ENCODE results near the gene MPC2.
"Not testable (repeated sequence)": the region's sequence is repeated elsewhere in the genome, so short reads cannot be mapped to it uniquely, and the experiment has no call there.

The MPC2 gene

DNA sequence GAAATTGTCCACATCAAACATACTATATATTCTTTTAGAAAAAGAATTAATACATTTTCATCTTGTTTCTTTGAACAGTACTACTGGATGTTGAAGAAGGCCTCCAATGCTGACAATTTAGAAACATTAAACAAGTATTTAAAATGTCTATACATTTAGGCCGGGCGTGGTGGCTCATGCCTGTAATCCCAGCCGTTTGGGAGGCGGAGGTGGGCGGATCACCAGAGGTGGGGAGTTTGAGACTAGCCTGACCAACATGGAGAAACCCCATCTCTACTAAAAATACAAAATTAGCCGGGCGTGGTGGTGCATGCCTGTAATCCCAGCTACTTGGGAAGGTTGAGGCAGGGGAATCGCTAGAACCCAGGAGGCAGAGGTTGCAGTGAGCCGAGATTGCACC is 8.0 kb downstream of the MPC2 start:
- H3K27ac ChIP-seq (replicated peaks; ENCODE audit: low read length); H4K91ac ChIP-seq (ENCODE audit: low read depth, low read length, poor library complexity); H3K4me3 ChIP-seq (ENCODE audit: low read length in 2 of 2); H2BK120ac ChIP-seq (ENCODE audit: low read depth, low read length); H3K9ac ChIP-seq (ENCODE audit: low read depth, low read length, poor library complexity); H3K36me3 ChIP-seq (replicated peaks in 1 of 2; ENCODE audit: control insufficient read depth in 2 of 2, insufficient read depth in 2 of 2, low read length in 2 of 2); H3K14ac ChIP-seq (ENCODE audit: low read length); H3K4ac ChIP-seq (ENCODE audit: low read length); H3K79me1 ChIP-seq (ENCODE audit: low read depth, low read length); H3K4me2 ChIP-seq (ENCODE audit: insufficient read depth, low read length, poor library complexity, severe bottlenecking); H2AK5ac ChIP-seq (ENCODE audit: low read depth, low read length); H3K4me1 ChIP-seq (ENCODE audit: control insufficient read depth in 2 of 2, insufficient read depth in 1 of 2, low read depth in 1 of 2, low read length in 2 of 2); H3K9me3 ChIP-seq (replicated peaks in 1 of 2; ENCODE audit: control insufficient read depth in 2 of 2, insufficient read depth in 1 of 2, low read depth in 1 of 2, low read length in 2 of 2); H2BK15ac ChIP-seq (ENCODE audit: low read length); H4K8ac ChIP-seq (ENCODE audit: low read depth, low read length); H2AFZ ChIP-seq (ENCODE audit: low read length); H3K27me3 ChIP-seq (ENCODE audit: control insufficient read depth in 3 of 3, insufficient read depth in 3 of 3, low read depth in 1 of 3, low read length in 3 of 3); H3K18ac ChIP-seq (ENCODE audit: low read length); DNase-seq (ENCODE audit: low spot score); H3K23ac ChIP-seq (ENCODE audit: low read depth, low read length, poor library complexity); H2BK5ac ChIP-seq (ENCODE audit: low read length); H2BK12ac ChIP-seq (ENCODE audit: low read length): not testable (repeated sequence)
- whole genome bisulfite sequencing, 2 donors (ENCODE audit: extremely low coverage in 2 of 2, insufficient read length in 2 of 2, insufficient replicate concordance in 1 of 2) = no CpG with 5 or more reads among the region's 9 CpGs

DNA sequence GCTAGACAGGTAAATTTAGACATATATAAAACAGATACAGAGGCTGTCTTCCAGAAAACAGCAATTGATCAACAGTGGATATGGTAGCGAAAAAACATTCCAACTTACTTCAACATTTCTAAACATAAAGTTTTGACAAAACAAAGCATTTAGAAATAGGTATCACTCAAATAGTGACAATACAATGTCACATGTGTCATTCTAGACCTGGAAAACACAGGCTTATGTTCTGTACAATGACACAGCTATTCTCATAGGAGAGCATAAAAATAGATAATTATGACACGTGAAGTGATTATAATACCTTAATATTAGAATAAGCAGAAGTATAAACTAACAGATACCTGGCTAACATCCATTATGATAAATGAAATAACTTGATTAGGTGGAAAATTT is 8.4 kb downstream of the MPC2 start:
- Histone ChIP-seq H2BK12ac (ENCODE audit: low read length) (no peak overlapping the region), H3K4me3 (ENCODE audit: low read length in 2 of 2) (no peak overlapping the region), H3K27ac (replicated peaks; ENCODE audit: low read length) (no peak overlapping the region), H2BK120ac (ENCODE audit: low read depth, low read length) (no peak overlapping the region), H3K4me1 (ENCODE audit: control insufficient read depth in 2 of 2, insufficient read depth in 1 of 2, low read depth in 1 of 2, low read length in 2 of 2) (peaks cover 0 to 2% of the 10 kb centered on the region in 2 donors), H3K27me3 (ENCODE audit: control insufficient read depth in 3 of 3, insufficient read depth in 3 of 3, low read depth in 1 of 3, low read length in 3 of 3) (no peaks in the 10 kb centered on the region), H2BK5ac (ENCODE audit: low read length) (no peak overlapping the region), H2AFZ (ENCODE audit: low read length) (no peak overlapping the region), H3K18ac (ENCODE audit: low read length) (no peak overlapping the region), H3K9ac (ENCODE audit: low read depth, low read length, poor library complexity) (no peak overlapping the region), H3K9me3 (replicated peaks in 1 of 2; ENCODE audit: control insufficient read depth in 2 of 2, insufficient read depth in 1 of 2, low read depth in 1 of 2, low read length in 2 of 2) (no peaks in the 10 kb centered on the region), H2AK5ac (ENCODE audit: low read depth, low read length) (no peak overlapping the region), H3K79me1 (ENCODE audit: low read depth, low read length) (no peaks in the 10 kb centered on the region), H3K14ac (ENCODE audit: low read length) (no peak overlapping the region), H3K23ac (ENCODE audit: low read depth, low read length, poor library complexity) (no peak overlapping the region), H3K4me2 (ENCODE audit: insufficient read depth, low read length, poor library complexity, severe bottlenecking) (no peak overlapping the region), H3K36me3 (replicated peaks in 1 of 2; ENCODE audit: control insufficient read depth in 2 of 2, insufficient read depth in 2 of 2, low read length in 2 of 2) (no peaks in the 10 kb centered on the region), H3K4ac (ENCODE audit: low read length) (no peak overlapping the region), H4K8ac (ENCODE audit: low read depth, low read length) (no peak overlapping the region), H4K91ac (ENCODE audit: low read depth, low read length, poor library complexity) (no peak overlapping the region), H2BK15ac (ENCODE audit: low read length) (no peak overlapping the region)
- WGBS, 2 donors (ENCODE audit: extremely low coverage in 2 of 2, insufficient read length in 2 of 2, insufficient replicate concordance in 1 of 2) = no CpG with 5 or more reads among the region's 2 CpGs
- DNase-seq (ENCODE audit: low spot score) = no peak

- no peaks in the 10 kb centered on the region for H3K9me3 ChIP-seq (replicated peaks in 1 of 2; ENCODE audit: control insufficient read depth in 2 of 2, insufficient read depth in 1 of 2, low read depth in 1 of 2, low read length in 2 of 2)
- no peak overlapping the region for H4K91ac ChIP-seq (ENCODE audit: low read depth, low read length, poor library complexity)
- no peak overlapping the region for H3K4me2 ChIP-seq (ENCODE audit: insufficient read depth, low read length, poor library complexity, severe bottlenecking)
- H2AK5ac ChIP-seq (ENCODE audit: low read depth, low read length) = no peak overlapping the region
- H3K14ac ChIP-seq (ENCODE audit: low read length) = no peak overlapping the region
- no peaks in the 10 kb centered on the region for H3K27me3 ChIP-seq (ENCODE audit: control insufficient read depth in 3 of 3, insufficient read depth in 3 of 3, low read depth in 1 of 3, low read length in 3 of 3)
- no peak overlapping the region for H3K4ac ChIP-seq (ENCODE audit: low read length)
- H2AFZ ChIP-seq (ENCODE audit: low read length) = no peak overlapping the region
- no peak overlapping the region for H2BK120ac ChIP-seq (ENCODE audit: low read depth, low read length)
- H2BK5ac ChIP-seq (ENCODE audit: low read length) = no peak overlapping the region
- H3K36me3 ChIP-seq (replicated peaks in 1 of 2; ENCODE audit: control insufficient read depth in 2 of 2, insufficient read depth in 2 of 2, low read length in 2 of 2) = no peaks in the 10 kb centered on the region
- H3K4me1 ChIP-seq (ENCODE audit: control insufficient read depth in 2 of 2, insufficient read depth in 1 of 2, low read depth in 1 of 2, low read length in 2 of 2) = peaks cover 0 to 2% of the 10 kb centered on the region in 2 donors
- DNase-seq (ENCODE audit: low spot score) = no peak
- no peak overlapping the region for H3K18ac ChIP-seq (ENCODE audit: low read length)
- no peak overlapping the region for H2BK15ac ChIP-seq (ENCODE audit: low read length)
- no peak overlapping the region for H3K23ac ChIP-seq (ENCODE audit: low read depth, low read length, poor library complexity)
- H3K9ac ChIP-seq (ENCODE audit: low read depth, low read length, poor library complexity) = no peak overlapping the region
- H2BK12ac ChIP-seq (ENCODE audit: low read length) = no peak overlapping the region
- H3K4me3 ChIP-seq (ENCODE audit: low read length in 2 of 2) = no peak overlapping the region
- no peak overlapping the region for H4K8ac ChIP-seq (ENCODE audit: low read depth, low read length)
- WGBS, 2 donors (ENCODE audit: extremely low coverage in 2 of 2, insufficient read length in 2 of 2, insufficient replicate concordance in 1 of 2) = no CpG with 5 or more reads among the region's 4 CpGs
- H3K79me1 ChIP-seq (ENCODE audit: low read depth, low read length) = no peaks in the 10 kb centered on the region
- H3K27ac ChIP-seq (replicated peaks; ENCODE audit: low read length) = no peak overlapping the region
These were observed 9.7 kb downstream of the MPC2 start for GRCh38 chr1:167927046-167927754.

- Histone ChIP-seq H3K79me1 (ENCODE audit: low read depth, low read length) (no peaks in the 10 kb centered on the region), H3K4ac (ENCODE audit: low read length) (no peak overlapping the region), H3K4me2 (ENCODE audit: insufficient read depth, low read length, poor library complexity, severe bottlenecking) (no peak overlapping the region), H3K18ac (ENCODE audit: low read length) (no peak overlapping the region), H4K91ac (ENCODE audit: low read depth, low read length, poor library complexity) (no peak overlapping the region), H3K27ac (replicated peaks; ENCODE audit: low read length) (no peak overlapping the region), H3K9ac (ENCODE audit: low read depth, low read length, poor library complexity) (no peak overlapping the region), H2BK12ac (ENCODE audit: low read length) (no peak overlapping the region), H3K14ac (ENCODE audit: low read length) (no peak overlapping the region), H2BK120ac (ENCODE audit: low read depth, low read length) (no peak overlapping the region), H2BK15ac (ENCODE audit: low read length) (no peak overlapping the region), H2AFZ (ENCODE audit: low read length) (no peak overlapping the region), H3K27me3 (ENCODE audit: control insufficient read depth in 3 of 3, insufficient read depth in 3 of 3, low read depth in 1 of 3, low read length in 3 of 3) (no peaks in the 10 kb centered on the region), H3K23ac (ENCODE audit: low read depth, low read length, poor library complexity) (no peak overlapping the region), H2AK5ac (ENCODE audit: low read depth, low read length) (no peak overlapping the region), H3K36me3 (replicated peaks in 1 of 2; ENCODE audit: control insufficient read depth in 2 of 2, insufficient read depth in 2 of 2, low read length in 2 of 2) (no peaks in the 10 kb centered on the region), H3K4me1 (ENCODE audit: control insufficient read depth in 2 of 2, insufficient read depth in 1 of 2, low read depth in 1 of 2, low read length in 2 of 2) (peaks cover 0 to 2% of the 10 kb centered on the region in 2 donors), H2BK5ac (ENCODE audit: low read length) (no peak overlapping the region), H3K4me3 (ENCODE audit: low read length in 2 of 2) (no peak overlapping the region), H4K8ac (ENCODE audit: low read depth, low read length) (no peak overlapping the region), H3K9me3 (replicated peaks in 1 of 2; ENCODE audit: control insufficient read depth in 2 of 2, insufficient read depth in 1 of 2, low read depth in 1 of 2, low read length in 2 of 2) (no peaks in the 10 kb centered on the region)
- DNase-seq (ENCODE audit: low spot score) = no peak
- WGBS, 2 donors (ENCODE audit: extremely low coverage in 2 of 2, insufficient read length in 2 of 2, insufficient replicate concordance in 1 of 2) = no CpG with 5 or more reads among the region's 6 CpGs
These were observed 10.3 kb downstream of the MPC2 start for GRCh38 chr1:167926486-167926997.

All from neuronal stem cell (in vitro differentiated cells).